ENCODE data around the gene MEG3.
"Not testable (repeated sequence)": the region's sequence is repeated elsewhere in the genome, so short reads cannot be mapped to it uniquely, and the experiment has no call there.

Gene MEG3

GRCh38 chr14:100789460-100790417 lies 36.2 kb upstream of the MEG3 start:
- no peak for DNase-seq

DNA sequence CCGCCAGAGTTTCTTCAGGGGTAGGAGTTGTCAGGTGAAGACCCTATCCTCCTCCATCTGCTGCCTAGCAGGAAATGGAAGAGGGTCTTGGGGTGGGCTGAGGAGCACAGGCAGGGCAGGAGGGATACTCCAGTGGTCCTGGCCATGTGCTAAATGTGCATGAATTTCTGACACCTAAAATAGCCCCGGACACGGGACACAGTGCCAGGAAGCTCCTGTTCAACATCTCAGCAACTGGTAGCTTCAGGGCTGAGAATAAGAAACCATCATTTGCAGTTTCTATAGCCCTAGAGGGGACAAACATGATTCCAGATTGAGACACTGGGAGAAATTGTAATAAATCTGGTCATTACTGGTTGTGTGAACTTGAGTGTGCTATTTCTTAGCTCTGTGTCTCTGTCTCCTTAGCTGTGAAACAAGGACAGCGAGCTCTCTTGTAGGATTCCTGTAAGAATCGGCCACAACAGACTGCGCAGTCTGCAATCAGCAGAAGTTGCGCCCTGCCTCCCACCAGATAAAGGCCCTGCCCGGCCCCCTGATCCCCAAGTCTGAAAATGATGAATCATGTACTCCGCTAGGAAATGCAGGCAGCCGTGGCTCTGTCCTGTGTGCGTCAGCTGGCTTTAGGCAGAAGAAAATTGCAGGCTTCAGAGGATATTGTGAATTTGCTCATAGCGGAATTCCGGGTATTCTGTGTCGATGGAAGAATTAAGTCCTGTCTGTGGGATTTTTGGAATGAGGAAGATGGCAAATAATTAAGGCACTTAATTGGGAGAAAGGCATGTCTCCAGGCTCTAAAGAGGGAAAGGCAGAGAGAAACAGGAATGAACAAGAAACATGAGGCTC lies 35.2 kb upstream of the MEG3 start:
- no peak for DNase-seq

- no peak for DNase-seq
These were observed 34.6 kb upstream of the MEG3 start for GRCh38 chr14:100791348-100791735.

DNA sequence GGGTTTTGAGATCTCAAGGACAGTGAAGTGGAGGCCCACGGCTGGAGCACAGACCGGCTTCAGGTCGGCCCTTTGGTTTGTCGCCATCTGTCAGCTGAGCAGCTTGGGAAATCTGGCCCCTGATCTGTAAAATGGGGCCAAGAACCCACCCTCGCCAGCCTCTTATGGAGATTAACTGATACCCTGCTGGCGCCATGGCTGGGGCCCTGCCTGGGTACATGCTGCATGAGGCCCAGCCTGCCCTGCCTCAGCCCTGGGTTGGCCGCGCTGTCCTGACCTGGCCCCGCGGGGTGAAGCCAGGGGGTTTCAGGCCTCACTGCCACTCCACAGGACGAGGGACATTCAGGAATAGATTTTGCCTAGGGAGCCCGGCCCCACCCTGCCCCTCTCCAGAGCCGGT lies 33.9 kb upstream of the MEG3 start:
- DNase-seq: no peak

- no peak for DNase-seq
These were observed 29.0 kb upstream of the MEG3 start for GRCh38 chr14:100796946-100797345.

DNA sequence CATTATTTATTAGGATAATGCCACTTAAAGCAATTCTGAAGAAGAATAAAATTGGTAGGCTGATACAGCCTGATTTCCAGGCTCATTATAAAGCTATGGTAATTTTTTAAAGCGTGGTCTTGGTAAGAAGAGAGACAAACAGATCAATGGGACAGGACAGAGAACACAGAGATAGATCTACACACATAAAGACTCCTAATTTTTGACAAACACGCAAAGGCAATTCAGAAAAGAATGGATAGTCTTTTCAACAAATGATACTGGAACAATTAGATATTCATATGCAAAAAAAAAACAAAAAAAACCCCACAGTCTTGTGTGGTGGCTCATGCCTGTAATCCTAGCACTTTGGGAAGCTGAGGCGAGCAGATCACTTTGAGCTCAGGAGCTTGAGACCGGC lies 25.9 kb upstream of the MEG3 start:
- DNase-seq: no peak

DNA sequence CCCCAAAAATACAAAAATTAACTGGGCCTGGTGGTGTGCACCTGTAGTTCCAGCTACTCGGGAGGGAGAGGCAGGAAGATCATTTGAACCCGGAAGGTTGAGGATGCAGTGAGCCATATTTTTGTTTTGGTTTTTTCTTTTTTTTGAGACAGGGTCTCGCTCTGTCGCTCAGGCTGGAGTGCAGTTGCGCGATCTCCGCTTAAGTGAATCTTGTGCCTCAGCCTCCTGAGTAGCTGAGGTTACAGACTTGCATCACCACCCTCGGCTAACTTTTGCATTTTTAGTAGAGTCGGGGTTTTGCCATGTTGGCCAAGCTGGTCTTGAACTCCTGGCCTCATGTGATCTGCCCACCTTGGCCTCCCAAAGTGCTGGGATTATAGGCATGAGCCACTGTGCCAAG lies 24.5 kb upstream of the MEG3 start:
- not testable (repeated sequence) for DNase-seq

DNA sequence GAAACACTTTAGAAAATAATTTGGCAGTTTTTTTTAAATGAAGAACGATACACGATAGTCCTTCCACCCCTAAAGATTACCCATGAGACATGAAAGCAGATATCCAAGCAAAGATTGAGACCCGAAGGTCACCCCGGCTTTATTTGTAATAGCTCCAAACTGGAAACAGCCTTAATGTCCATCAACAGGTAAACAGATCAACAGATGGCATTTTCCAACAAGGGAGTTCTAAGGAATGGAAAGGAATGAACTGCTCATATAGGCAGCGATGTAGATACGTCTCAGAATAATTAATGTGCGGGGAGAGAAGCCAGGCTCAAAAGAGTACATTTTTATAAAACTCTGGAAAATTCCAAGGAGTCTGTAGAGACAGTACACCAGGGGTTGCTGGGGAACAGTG lies 23.7 kb upstream of the MEG3 start:
- no peak for DNase-seq

DNA sequence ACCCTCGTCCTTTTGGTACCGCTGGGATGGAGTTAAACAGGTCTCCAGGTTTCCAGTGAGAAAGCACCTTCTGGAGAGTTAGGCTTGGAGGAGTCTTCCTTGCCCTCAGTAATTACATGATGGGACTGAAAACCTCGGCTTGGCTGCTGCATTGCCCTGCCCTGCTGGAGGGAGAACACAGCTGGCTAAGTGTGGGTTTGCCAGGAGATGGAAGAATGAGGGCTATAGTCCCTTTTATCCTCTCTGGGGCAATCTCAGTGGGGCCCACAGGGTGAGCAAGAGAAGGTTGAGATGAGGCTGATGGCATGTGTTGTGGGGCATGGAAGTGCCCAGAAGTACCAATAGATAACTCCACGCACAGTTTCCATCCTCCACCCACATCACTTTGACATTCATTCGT lies 23.2 kb upstream of the MEG3 start:
- no peak for DNase-seq

DNA sequence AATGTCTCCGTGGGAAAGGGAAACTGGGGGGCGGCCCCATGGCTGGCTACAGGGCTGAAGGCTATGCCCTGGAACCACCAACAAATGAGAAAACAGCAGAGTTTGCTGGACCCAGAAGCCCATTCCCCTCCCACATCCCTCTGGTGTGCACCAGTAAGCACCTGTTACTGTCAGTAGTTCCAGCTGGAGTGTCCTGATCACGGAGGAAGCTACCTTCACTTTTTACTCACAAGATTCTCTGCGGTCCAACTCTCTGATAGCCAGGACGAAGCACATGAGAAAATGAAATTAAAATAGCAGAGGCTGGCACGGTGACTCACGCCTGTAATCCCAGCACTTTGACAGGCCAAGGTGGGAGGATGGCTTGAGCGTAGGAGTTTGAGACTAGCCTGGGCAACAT lies 22.7 kb upstream of the MEG3 start:
- DNase-seq: no peak

GRCh38 chr14:100803676-100804075 lies 22.2 kb upstream of the MEG3 start:
- DNase-seq: no peak

- no peak for DNase-seq
These were observed 21.8 kb upstream of the MEG3 start for GRCh38 chr14:100804138-100804537.

DNA sequence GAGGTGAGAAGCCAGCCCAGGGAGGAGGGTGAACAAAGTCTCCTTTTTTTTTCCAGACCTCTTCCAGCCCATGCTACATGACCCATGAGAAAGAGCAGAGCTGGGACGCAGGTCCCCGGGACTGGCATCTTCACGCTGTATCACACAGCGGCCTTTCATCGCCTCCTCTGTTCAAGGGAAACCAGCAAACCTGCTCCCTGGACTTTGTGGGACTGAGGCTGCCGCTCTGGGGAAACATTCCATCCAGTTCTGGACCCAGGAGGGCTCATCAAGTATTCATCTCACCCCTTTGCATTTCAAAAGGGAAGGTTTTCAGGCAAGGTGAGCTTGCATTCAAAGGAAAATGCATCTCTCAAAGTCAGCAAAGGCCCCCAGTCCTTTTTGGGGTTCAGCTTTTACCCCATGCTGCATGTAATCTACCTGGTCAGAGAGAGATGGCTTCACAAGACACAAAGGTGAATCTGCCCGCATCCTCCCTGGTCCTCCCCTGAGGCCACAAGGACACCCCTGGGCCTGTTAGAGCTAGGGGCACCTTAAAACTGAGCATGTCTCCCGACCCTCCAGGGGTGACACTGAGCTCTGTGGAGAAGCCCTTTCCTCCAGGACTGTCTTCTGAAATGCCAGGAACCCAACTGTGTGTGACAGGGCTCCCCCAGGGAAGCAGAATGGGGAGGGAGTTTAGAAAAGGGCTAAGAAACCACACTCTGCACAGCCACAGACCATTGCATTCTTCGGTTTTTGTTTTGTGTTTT lies 21.2 kb upstream of the MEG3 start:
- DNase-seq: no peak

DNA sequence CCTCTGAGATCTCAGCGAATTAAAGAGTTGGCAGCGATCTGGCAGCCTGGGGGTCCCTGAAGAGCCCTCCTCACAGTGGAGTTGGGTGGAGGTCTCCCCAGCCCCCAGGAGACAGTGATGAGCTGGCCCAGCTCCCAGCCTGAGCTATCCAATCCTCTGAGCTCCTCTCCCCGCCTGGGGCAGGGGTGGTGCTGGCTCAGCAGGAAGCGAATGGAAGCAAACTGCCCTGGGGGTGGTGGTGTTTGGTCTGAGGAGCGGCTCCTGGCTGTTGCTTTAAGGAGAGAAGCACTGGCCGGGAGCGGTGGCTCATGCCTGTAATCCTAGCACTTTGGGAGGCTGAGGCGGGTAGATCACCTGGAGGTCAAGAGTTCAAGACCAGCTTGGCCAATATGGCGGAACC lies 19.5 kb upstream of the MEG3 start:
- DNase-seq: no peak

- DNase-seq: no peak
These were observed 18.4 kb upstream of the MEG3 start for GRCh38 chr14:100807496-100807895.

DNA sequence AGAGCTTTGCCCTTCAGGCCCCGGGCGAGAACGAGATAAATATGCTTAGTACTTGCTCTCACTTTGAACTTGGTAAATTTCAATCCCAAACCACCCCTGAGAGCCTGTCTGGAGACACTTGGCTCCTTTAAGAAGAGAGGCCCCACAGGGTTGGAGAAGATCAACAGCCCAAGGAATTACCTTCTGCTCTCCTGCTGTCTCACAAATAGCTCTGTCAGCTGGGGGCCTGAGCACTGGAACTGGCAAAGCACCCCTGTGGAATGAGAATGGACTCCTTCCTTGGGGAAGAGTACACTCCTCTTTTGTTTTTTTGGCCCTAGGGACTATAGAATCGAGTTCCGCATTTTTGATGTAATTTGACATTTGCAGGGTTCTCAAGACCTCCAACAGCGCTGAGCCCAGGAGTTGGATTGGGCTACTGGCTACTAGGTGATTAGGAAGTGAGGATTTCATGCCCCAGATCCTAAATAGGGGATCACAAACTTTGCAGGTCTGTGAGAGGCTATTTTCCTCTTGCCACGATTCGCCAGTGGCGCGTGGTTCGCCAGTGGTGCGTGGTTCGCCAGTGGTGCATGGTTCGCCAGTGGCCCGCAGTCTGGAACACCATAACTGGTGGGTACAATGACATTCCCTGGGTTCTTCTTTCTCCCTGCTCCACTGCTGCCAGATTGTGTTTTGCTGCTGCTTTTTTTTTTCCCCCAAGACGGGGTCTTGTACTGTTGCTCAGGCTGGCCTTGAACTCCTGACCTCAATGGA lies 17.8 kb upstream of the MEG3 start:
- no peak for DNase-seq

GRCh38 chr14:100810435-100810834 lies 15.5 kb upstream of the MEG3 start:
- no peak for DNase-seq

DNA sequence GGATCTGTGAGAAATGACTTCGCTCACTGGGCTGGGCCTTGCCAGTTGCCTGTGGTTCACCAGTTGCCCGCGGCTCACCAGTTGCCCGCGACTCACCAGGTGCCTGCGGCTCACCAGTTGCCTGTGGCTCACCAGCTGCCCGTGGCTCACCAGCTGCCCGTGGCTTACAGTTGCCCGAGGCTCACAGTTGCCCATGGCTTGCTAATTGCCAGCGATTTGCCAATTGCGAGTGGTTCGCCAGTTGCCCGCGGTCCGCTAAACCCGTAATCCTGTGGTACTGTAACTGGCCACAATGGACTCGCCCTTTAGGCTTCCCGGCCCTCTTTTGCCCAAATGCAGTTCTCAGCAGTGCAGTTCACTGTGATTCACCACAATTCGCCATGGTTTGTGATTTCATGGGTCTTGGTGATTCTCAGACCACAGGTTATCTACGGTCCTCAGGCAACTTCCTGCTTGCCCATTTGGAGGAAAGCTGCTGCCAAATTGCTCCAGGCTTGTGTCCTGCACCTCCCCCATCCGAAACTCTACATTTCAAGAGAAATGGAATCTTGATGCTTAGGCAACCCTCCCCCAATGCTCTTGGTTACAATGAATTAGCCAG lies 15.0 kb upstream of the MEG3 start:
- no peak for DNase-seq

- no peak for DNase-seq
These were observed 12.6 kb upstream of the MEG3 start for GRCh38 chr14:100813291-100813690.

DNA sequence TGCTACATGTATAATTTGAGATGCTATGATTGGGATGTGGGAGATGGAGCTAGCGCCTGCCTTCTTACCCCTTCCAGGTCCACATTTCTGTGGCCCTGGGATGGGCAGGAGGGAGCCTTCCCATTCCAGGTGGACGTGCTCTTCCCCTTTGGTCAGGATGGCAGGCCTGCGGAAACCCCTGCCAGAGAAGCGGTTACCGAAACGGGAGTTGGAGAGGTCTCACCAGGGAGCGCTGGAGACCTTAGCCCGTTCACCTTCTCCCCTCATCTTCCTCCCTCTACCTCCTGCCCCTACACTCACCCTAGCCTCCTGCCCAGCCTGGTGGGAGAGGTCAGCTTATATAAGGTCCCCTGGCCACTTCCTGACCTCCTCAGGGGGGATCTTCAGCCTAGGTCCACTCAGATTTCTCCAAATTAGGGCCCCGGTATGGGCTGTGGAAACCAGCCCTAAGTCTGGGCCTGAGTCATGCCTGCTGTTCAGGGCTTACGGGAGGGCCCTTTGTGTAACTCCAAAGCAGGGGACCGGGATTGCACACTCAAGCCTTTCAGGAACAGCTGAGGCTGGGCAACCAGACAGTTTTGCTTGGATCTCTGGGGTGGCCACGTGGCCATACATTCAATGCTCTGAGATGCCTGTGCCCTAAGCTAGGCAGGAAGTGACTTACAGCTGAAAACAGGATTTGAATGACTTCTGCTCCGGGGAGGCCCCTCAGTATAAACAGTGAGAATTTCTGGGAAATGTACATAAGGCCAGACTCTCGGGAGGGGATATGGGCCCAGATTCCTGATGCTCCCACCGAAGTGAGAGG lies 10.2 kb upstream of the MEG3 start:
- DNase-seq: no peak

Data from T-helper 2 cell (primary cell).